ENCODE measurements around the gene TMPRSS3. TPM values are rescaled to one million over a fixed set of nuclear protein-coding genes. Genes with fewer than 3 reads are reported as not detected.

The TMPRSS3 gene
- total RNA-seq, 4 donors from 2014 or later: not detected

DNA sequence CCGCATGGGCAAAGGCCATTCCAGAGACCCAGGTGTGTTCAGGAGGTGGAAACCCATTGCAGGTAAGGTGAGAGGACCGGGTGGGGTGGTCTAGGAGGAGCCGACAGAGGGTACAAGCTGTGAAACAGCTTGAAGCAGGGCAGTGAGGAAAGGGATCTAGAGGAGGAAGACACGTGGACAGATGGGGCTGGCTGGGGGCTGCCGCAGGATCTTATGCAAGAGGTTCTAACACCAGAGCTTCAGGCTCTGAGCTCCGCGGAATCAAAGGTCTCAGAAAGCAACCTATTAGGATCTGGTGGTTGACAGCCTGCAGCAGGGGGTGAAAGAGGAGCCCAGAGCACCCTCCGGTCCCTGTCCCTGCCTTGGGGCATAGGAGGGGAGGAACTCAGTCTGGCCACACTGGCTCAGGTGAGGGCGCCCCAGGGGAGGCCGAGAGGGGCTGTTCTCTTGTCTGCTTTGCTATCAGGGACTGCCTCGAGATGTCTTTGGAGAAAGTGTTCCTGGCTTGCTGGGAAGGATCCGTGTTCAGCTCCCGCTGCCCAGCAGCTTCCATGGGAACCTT is 31.5 kb downstream of the TMPRSS3 start:
- TF ChIP-seq POLR2A (IDR thresholded peaks at IDR 0.05; ENCODE audit: low read depth) (no peak), EP300 (IDR thresholded peaks at IDR 0.05) (no peak), POLR2AphosphoS5 (IDR thresholded peaks at IDR 0.05) (no peak)
- TF ChIP-seq, protein P1, sequence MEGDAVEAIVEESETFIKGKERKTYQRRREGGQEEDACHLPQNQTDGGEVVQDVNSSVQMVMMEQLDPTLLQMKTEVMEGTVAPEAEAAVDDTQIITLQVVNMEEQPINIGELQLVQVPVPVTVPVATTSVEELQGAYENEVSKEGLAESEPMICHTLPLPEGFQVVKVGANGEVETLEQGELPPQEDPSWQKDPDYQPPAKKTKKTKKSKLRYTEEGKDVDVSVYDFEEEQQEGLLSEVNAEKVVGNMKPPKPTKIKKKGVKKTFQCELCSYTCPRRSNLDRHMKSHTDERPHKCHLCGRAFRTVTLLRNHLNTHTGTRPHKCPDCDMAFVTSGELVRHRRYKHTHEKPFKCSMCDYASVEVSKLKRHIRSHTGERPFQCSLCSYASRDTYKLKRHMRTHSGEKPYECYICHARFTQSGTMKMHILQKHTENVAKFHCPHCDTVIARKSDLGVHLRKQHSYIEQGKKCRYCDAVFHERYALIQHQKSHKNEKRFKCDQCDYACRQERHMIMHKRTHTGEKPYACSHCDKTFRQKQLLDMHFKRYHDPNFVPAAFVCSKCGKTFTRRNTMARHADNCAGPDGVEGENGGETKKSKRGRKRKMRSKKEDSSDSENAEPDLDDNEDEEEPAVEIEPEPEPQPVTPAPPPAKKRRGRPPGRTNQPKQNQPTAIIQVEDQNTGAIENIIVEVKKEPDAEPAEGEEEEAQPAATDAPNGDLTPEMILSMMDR (IDR thresholded peaks at IDR 0.05): no peak
- no peaks in the 10 kb centered on the region for H3K36me3 ChIP-seq
- no peak overlapping the region for H3K4me3 ChIP-seq
- no peak for DNase-seq (ENCODE audit: extremely low spot score)
- H3K27ac ChIP-seq (replicated peaks in 1 of 4): no peak overlapping the region
- intact Hi-C loops (cut with DNase I): no loop called here
- H3K9me3 ChIP-seq: peaks cover 0 to 9% (median 6%) of the 10 kb centered on the region in 4 donors
- H3K27me3 ChIP-seq: peaks cover 0 to 71% (median 2%) of the 10 kb centered on the region in 4 donors
- no peaks in the 10 kb centered on the region for H3K4me1 ChIP-seq
- WGBS: 66% methylated on average over 13 of the region's 13 CpGs

DNA sequence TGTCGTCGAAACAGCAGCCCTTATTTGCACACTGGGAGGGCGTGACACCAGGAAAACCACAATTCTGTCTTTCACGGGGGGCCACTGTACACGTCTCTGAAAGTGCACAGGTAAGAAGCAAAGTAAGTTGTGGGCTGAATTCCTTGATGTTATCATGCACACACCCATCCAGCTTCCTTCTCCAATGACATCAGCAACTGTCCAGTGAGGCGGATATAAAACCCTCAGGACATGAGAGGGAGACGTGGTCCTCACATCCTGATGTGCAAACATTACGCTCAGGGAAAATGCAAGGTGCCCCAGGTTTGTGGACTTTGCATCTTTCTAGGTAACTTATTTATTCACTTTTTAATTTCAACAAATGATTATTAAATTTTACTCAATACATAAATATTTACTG is 32.5 kb downstream of the TMPRSS3 start:
- no peaks in the 10 kb centered on the region for H3K4me1 ChIP-seq
- no peak overlapping the region for H3K4me3 ChIP-seq
- H3K27ac ChIP-seq (replicated peaks in 1 of 4): no peak overlapping the region
- intact Hi-C loops (cut with DNase I): no loop called here
- no peaks in the 10 kb centered on the region for H3K36me3 ChIP-seq
- peaks cover 0 to 9% (median 6%) of the 10 kb centered on the region in 4 donors for H3K9me3 ChIP-seq
- 68% methylated on average over 8 of the region's 8 CpGs for WGBS
- no peak for DNase-seq (ENCODE audit: extremely low spot score)
- TF ChIP-seq EP300 (IDR thresholded peaks at IDR 0.05) (no peak), POLR2AphosphoS5 (IDR thresholded peaks at IDR 0.05) (no peak), POLR2A (IDR thresholded peaks at IDR 0.05; ENCODE audit: low read depth) (no peak)
- TF ChIP-seq, protein P1 (IDR thresholded peaks at IDR 0.05): no peak
- H3K27me3 ChIP-seq: peaks cover 0 to 80% (median 2%) of the 10 kb centered on the region in 4 donors

DNA sequence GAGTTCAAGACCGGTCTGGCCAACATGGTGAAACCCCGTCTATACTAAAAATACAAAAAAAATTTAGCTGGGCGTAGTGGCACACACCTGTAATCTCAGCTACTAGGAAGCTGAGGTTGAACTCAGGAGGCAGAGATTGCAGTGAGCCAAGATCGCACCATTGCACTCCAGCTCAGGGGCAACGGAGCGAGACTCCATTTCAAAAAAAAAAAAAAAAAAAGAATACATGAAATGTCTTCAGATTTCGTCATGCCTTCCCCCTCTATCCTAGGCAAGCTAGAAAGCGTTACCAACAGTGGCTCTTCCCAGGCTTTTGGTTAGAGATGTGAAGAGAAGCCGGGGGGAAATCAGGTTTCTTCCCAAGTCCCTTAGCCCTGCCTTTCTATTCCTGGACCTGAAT is 33.2 kb downstream of the TMPRSS3 start:
- Histone ChIP-seq H3K4me3 (no peak overlapping the region), H3K27ac (replicated peaks in 1 of 4) (no peak overlapping the region), H3K9me3 (peaks cover 0 to 9% (median 6%) of the 10 kb centered on the region in 4 donors), H3K36me3 (no peaks in the 10 kb centered on the region), H3K4me1 (no peaks in the 10 kb centered on the region), H3K27me3 (peaks cover 0 to 82% (median 2%) of the 10 kb centered on the region in 4 donors)
- no peak for DNase-seq (ENCODE audit: extremely low spot score)
- TF ChIP-seq POLR2A (IDR thresholded peaks at IDR 0.05; ENCODE audit: low read depth) (no peak), POLR2AphosphoS5 (IDR thresholded peaks at IDR 0.05) (no peak), EP300 (IDR thresholded peaks at IDR 0.05) (no peak)
- TF ChIP-seq, protein P1 (IDR thresholded peaks at IDR 0.05): no peak
- intact Hi-C loops (cut with DNase I): no loop called here
- WGBS: 68% methylated on average over 9 of the region's 9 CpGs

DNA sequence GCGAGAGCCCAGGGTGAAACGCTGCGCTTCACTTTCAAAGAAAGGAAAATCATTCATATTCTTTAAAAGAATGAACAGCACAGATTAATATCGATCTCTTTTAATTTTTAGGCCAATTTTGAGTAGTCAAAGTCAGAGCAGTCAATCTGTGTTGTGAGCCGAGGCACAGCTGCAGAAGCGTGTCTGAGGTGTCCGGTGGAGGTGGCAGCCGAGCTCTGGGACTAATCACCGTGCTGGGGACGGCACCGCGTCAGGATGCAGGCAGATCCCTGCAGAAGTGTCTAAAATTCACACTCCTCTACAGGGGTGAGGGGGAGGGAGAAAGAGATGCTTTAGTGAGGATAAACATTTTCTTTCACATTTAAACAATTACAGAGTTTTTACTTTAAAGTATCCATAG is 33.7 kb downstream of the TMPRSS3 start:
- 51% methylated on average over 12 of the region's 12 CpGs for WGBS
- no peak overlapping the region for H3K4me3 ChIP-seq
- DNase-seq (ENCODE audit: extremely low spot score): no peak
- TF ChIP-seq EP300 (IDR thresholded peaks at IDR 0.05) (no peak), POLR2A (IDR thresholded peaks at IDR 0.05; ENCODE audit: low read depth) (no peak), POLR2AphosphoS5 (IDR thresholded peaks at IDR 0.05) (no peak)
- TF ChIP-seq, protein P1 (IDR thresholded peaks at IDR 0.05): no peak
- H3K27ac ChIP-seq (replicated peaks in 1 of 4): no peak overlapping the region
- no peaks in the 10 kb centered on the region for H3K4me1 ChIP-seq
- no peaks in the 10 kb centered on the region for H3K36me3 ChIP-seq
- H3K27me3 ChIP-seq: peaks cover 0 to 78% (median 2%) of the 10 kb centered on the region in 4 donors
- intact Hi-C loops (cut with DNase I): no loop called here
- peaks cover 0 to 12% (median 7%) of the 10 kb centered on the region in 4 donors for H3K9me3 ChIP-seq

DNA sequence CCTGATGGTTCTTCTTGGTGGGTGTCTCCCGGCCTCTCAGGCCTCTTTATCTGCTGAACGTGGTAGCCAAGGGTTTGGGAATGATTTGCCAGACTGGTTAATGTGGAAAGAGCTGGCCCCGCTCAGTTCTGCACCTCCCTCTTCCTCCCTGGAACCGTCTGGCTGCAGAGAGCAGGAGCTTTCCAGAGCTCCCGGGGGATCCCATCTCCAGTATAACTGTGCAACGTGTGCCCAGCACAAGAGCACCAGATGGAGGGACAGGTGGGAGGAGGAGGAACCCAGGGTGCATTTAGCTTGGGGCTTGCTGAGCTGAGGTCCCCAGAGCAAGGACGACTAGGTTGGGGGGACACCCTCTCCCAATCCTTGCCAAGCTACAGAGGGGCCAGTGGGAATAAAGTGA is 34.6 kb downstream of the TMPRSS3 start:
- TF ChIP-seq, protein P1 (IDR thresholded peaks at IDR 0.05): no peak
- TF ChIP-seq POLR2AphosphoS5 (IDR thresholded peaks at IDR 0.05): no peak
- no peak for TF ChIP-seq EP300 (IDR thresholded peaks at IDR 0.05)
- no peak for DNase-seq (ENCODE audit: extremely low spot score)
- Histone ChIP-seq H3K36me3 (no peaks in the 10 kb centered on the region), H3K4me3 (no peak overlapping the region), H3K4me1 (no peaks in the 10 kb centered on the region), H3K27me3 (peaks cover 0 to 78% (median 2%) of the 10 kb centered on the region in 4 donors), H3K9me3 (peaks cover 0 to 21% (median 9%) of the 10 kb centered on the region in 4 donors), H3K27ac (replicated peaks in 1 of 4) (no peak overlapping the region)
- intact Hi-C loops (cut with DNase I): no loop called here
- WGBS: 42% methylated on average over 7 of the region's 7 CpGs
